Caco-2 (cell line): ENCODE data around the gene ATP8B1. TPM values are rescaled to one million over a fixed set of nuclear protein-coding genes. Genes with fewer than 3 reads are reported as not detected.

ENCODE experiments used
- BruUV-seq: library from RNA; stranded (reverse); fragments of 400-500 nt; replicated peaks from 2 replicates; lab custom pipeline; 2021; lab: Mats Ljungman, UMichigan
- CTCF ChIA-PET: fragments of 300-600 bp; sonication (Branson Sonifier 250); formaldehyde crosslinking; loops from one replicate; lab custom pipeline; 2022; ENCODE audit warnings: antibody characterized with exemption; lab: Charles Lee
- POLR2A ChIA-PET: fragments of 300-600 bp; sonication (Branson Sonifier 250); formaldehyde crosslinking; loops from one replicate; lab custom pipeline; 2022; ENCODE audit warnings: antibody characterized with exemption; lab: Charles Lee
- DNase-seq, 2 experiments: peaks; one replicate each; pipeline versions ENCODE4 v3.0.0 to v3.0.0-alpha.2; 2020 to 2022
- H3K27me3 ChIP-seq: replicated peaks from 2 replicates; pipeline ENCODE4 v1.6.0; 2011; ENCODE audit warnings: low read length; ENCODE audit not compliant: control insufficient read depth, insufficient read depth
- H3K36me3 ChIP-seq: 2 replicates; pipeline ENCODE4 v1.5.1; 2011; ENCODE audit warnings: low read length; ENCODE audit not compliant: control insufficient read depth, insufficient read depth
- H3K4me1 ChIP-seq: fragments of 250-450 bp; sonication (Bioruptor Pico); 2 replicates; pipeline ENCODE4 v1.5.1; 2020; ENCODE audit warnings: mild to moderate bottlenecking
- H3K4me3 ChIP-seq: 2 replicates; pipeline ENCODE4 v1.5.1; 2011; ENCODE audit warnings: low read depth, mild to moderate bottlenecking, control low read depth, low read length
- H3K9me3 ChIP-seq: fragments of 250-450 bp; sonication (Bioruptor Pico); 2 replicates; pipeline ENCODE4 v1.5.1; 2020; ENCODE audit warnings: mild to moderate bottlenecking, moderate library complexity
- H3K27ac Mint-ChIP-seq: one replicate; pipeline ENCODE4 v1.8.0; 2022; ENCODE audit warnings: mixed read lengths; ENCODE audit not compliant: unreplicated experiment
- H3K27me3 Mint-ChIP-seq: one replicate; pipeline ENCODE4 v1.8.0; 2022; ENCODE audit warnings: mixed read lengths; ENCODE audit not compliant: insufficient read depth, unreplicated experiment
- H3K36me3 Mint-ChIP-seq: one replicate; pipeline ENCODE4 v1.8.0; 2022; ENCODE audit warnings: mild to moderate bottlenecking, mixed read lengths; ENCODE audit not compliant: insufficient read depth, unreplicated experiment
- H3K4me1 Mint-ChIP-seq: one replicate; pipeline ENCODE4 v1.8.0; 2022; ENCODE audit warnings: low read depth, mixed read lengths; ENCODE audit not compliant: unreplicated experiment
- H3K4me3 Mint-ChIP-seq: one replicate; pipeline ENCODE4 v1.8.0; 2022; ENCODE audit warnings: mild to moderate bottlenecking, moderate library complexity, mixed read lengths; ENCODE audit not compliant: unreplicated experiment
- H3K9me3 Mint-ChIP-seq: one replicate; pipeline ENCODE4 v1.8.0; 2022; ENCODE audit warnings: mixed read lengths; ENCODE audit not compliant: unreplicated experiment
- intact Hi-C: fragments of 100-400 bp; cut with micrococcal nuclease; formaldehyde crosslinking; loops from one replicate; pipeline ENCODE4 v1.10.0; 2022; ENCODE audit not compliant: unreplicated experiment
- total RNA-seq: library from RNA; stranded (reverse); gene quantifications from 2 replicates; pipeline ENCODE4 v1.2.3, GENCODE V29; 2022
- TF ChIP-seq, protein P1 (sequence below), 2 experiments: fragments of 200-600 bp in 1 of 2; IDR thresholded peaks; 1 replicate in 1 of 2; 2 replicates in 1 of 2; pipeline versions ENCODE4 v1.5.1 to v1.8.0; 2011 to 2022; ENCODE audit warnings: antibody characterized with exemption in 1 of 2, control low read depth in 1 of 2, inconsistent platforms in 1 of 2, low read depth in 1 of 2, low read length in 1 of 2, mild to moderate bottlenecking in 1 of 2, moderate library complexity in 1 of 2; ENCODE audit not compliant: insufficient read depth in 1 of 2, severe bottlenecking in 1 of 2, unreplicated experiment in 1 of 2

ATP8B1 gene
- total RNA-seq, 1 experiment from 2014 or later, result 31.6 TPM

DNA sequence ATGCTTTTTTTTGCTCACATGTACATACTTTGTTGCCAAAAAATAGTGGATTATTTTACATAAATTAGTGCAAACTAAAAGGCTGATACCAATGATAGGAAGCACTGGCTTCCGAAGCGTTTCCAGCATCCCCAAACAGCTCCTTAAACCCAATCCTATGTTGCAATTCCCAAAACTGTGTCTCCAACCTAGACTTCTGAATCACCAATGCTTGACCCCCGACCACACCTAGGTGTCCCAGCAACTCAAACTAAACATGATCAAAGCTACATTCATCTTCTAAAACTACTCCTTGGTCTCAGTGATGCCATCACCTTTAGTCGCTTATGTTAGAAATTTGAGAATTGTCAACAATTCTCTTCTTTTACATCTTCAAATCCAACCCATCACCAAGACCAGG, 13.4 kb downstream of the ATP8B1 start:
- H3K9me3 Mint-ChIP-seq, result no peaks in the 10 kb centered on the region
- H3K27me3 ChIP-seq, result no peaks in the 10 kb centered on the region
- no peaks in the 10 kb centered on the region for H3K9me3 ChIP-seq
- H3K4me1 Mint-ChIP-seq, result peaks cover 17% of the 10 kb centered on the region
- no peak overlapping the region for H3K4me3 ChIP-seq
- ChIA-PET CTCF (no interaction called here), POLR2A (no interaction called here)
- intact Hi-C loops, result no loop called here
- H3K27me3 Mint-ChIP-seq, result no peaks in the 10 kb centered on the region
- H3K4me3 Mint-ChIP-seq, result no peak overlapping the region
- no peak overlapping the region for H3K27ac Mint-ChIP-seq
- DNase-seq, result no peak
- H3K36me3 ChIP-seq, result no peaks in the 10 kb centered on the region
- peaks cover 6% of the 10 kb centered on the region for H3K36me3 Mint-ChIP-seq
- peaks cover 6% of the 10 kb centered on the region for H3K4me1 ChIP-seq
- no TSS peak for BruUV-seq
- TF ChIP-seq, protein P1, sequence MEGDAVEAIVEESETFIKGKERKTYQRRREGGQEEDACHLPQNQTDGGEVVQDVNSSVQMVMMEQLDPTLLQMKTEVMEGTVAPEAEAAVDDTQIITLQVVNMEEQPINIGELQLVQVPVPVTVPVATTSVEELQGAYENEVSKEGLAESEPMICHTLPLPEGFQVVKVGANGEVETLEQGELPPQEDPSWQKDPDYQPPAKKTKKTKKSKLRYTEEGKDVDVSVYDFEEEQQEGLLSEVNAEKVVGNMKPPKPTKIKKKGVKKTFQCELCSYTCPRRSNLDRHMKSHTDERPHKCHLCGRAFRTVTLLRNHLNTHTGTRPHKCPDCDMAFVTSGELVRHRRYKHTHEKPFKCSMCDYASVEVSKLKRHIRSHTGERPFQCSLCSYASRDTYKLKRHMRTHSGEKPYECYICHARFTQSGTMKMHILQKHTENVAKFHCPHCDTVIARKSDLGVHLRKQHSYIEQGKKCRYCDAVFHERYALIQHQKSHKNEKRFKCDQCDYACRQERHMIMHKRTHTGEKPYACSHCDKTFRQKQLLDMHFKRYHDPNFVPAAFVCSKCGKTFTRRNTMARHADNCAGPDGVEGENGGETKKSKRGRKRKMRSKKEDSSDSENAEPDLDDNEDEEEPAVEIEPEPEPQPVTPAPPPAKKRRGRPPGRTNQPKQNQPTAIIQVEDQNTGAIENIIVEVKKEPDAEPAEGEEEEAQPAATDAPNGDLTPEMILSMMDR (IDR thresholded peaks at IDR 0.05; ENCODE audit: insufficient read depth in 1 of 2, low read depth in 1 of 2, low read length in 1 of 2, severe bottlenecking in 1 of 2, unreplicated experiment in 1 of 2), result no peak

DNA sequence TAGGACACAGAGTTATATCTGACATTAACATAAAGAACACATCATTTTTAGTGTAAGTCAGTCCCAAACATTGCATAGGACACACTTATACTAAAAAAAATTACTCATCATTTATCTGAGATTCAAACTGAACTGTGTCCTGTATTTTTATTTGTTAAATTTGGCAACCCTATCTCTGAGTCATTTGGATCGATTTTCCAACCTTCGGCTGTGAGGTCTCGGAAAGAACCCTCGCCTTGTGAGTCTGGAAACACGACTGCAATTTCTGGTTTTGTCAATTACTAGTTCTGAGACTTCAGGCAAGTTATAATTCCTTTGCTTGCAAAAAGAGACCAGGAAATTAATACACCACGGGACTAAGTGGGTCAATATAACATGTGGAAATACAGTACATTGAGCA, 14.0 kb downstream of the ATP8B1 start:
- Mint-ChIP-seq H3K4me3 (no peak overlapping the region), H3K36me3 (peaks cover 12% of the 10 kb centered on the region), H3K27ac (no peak overlapping the region), H3K4me1 (peaks cover 15% of the 10 kb centered on the region), H3K27me3 (no peaks in the 10 kb centered on the region), H3K9me3 (no peaks in the 10 kb centered on the region)
- no peak for DNase-seq
- CTCF ChIA-PET, result no interaction called here
- no TSS peak for BruUV-seq
- POLR2A ChIA-PET, result no interaction called here
- H3K4me3 ChIP-seq, result no peak overlapping the region
- no peaks in the 10 kb centered on the region for H3K27me3 ChIP-seq
- no peaks in the 10 kb centered on the region for H3K36me3 ChIP-seq
- intact Hi-C loops, result no loop called here
- H3K9me3 ChIP-seq, result no peaks in the 10 kb centered on the region
- TF ChIP-seq, protein P1 (IDR thresholded peaks at IDR 0.05; ENCODE audit: insufficient read depth in 1 of 2, low read depth in 1 of 2, low read length in 1 of 2, severe bottlenecking in 1 of 2, unreplicated experiment in 1 of 2), result no peak
- peaks cover 4% of the 10 kb centered on the region; the same call in 1 of the 2 replicates for H3K4me1 ChIP-seq

DNA sequence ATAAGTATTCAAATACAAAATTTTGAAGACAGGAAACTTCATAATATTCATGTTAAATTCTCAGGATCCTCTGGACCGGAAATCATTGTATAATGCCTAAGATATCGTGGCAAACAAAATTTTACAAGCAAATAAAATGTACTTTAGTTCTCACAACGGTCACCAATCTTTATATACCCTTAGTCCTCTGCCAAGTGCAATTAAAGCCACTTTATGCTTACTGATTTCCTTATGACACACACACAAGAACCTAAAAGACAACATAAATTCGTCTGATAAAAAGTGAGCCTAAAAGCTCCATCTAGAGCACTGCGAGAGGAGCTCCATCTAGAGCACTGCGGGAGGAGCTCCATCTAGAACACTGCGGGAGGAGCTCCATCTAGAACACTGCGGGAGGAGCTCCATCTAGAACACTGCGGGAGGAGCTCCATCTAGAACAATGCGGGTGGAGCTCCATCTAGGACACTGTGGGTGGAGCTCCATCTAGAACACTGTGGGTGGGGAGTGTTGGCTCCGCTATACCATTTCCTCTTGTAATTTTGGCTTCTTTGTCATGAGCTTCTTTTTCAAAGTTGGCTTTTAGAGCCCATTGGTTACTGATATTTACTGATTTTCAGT, 15.9 kb downstream of the ATP8B1 start:
- Mint-ChIP-seq H3K4me3 (no peak overlapping the region), H3K27me3 (no peaks in the 10 kb centered on the region), H3K9me3 (no peaks in the 10 kb centered on the region), H3K27ac (no peak overlapping the region), H3K36me3 (peaks cover 16% of the 10 kb centered on the region), H3K4me1 (peaks cover 9% of the 10 kb centered on the region)
- H3K4me1 ChIP-seq, result no peaks in the 10 kb centered on the region
- no peak for DNase-seq
- intact Hi-C loops, result no loop called here
- POLR2A ChIA-PET, result no interaction called here
- H3K36me3 ChIP-seq, result no peaks in the 10 kb centered on the region
- TF ChIP-seq, protein P1 (IDR thresholded peaks at IDR 0.05; ENCODE audit: insufficient read depth in 1 of 2, low read depth in 1 of 2, low read length in 1 of 2, severe bottlenecking in 1 of 2, unreplicated experiment in 1 of 2), result no peak
- no peaks in the 10 kb centered on the region for H3K27me3 ChIP-seq
- H3K9me3 ChIP-seq, result no peaks in the 10 kb centered on the region
- BruUV-seq, result no TSS peak
- CTCF ChIA-PET, result interaction anchor here (0.6 kb wide), 1 partner anchor 41 kb away, joined by 3 read pairs; no protein-coding TSS in a partner anchor
- H3K4me3 ChIP-seq, result no peak overlapping the region
